ENCODE data around the gene STARD13.

- TF ChIP-seq POLR2A (IDR thresholded peaks at IDR 0.05) (no peak), CTCF (IDR thresholded peaks at IDR 0.05) (no peak)
Measured at GRCh38 chr13:33179463-33179862, 106.1 kb downstream of the STARD13 start.

Measured in right lobe of liver (tissue), 4 donors.